ENCODE results near the gene MRPL53. TPM values are rescaled to one million over a fixed set of nuclear protein-coding genes. Genes with fewer than 3 reads are reported as not detected.

MRPL53 gene
- polyA plus RNA-seq, 12 donors, result 40.9 to 97.0 (median 56.2) TPM; not detected in 1

DNA sequence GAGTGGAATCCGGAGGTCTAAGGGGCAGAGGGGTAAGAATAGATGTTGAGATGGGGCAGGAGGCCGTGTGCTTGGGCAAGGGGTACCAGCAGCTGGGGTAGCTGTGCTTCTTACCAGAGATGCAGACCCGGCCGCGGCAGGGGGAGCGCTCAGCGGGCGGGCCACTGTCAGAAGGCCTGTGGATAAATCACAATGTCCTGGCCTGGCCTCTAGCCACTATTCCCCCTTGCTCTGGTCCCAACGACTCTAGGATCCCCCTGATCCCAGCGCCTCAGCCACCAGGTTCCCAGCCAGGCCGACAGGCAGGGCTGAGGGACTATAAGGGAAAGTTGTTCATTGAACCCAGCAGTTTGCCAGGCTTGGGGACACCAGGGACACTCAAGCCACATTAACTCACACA is 42.0 kb downstream of the MRPL53 start:
- no peak for DNase-seq

DNA sequence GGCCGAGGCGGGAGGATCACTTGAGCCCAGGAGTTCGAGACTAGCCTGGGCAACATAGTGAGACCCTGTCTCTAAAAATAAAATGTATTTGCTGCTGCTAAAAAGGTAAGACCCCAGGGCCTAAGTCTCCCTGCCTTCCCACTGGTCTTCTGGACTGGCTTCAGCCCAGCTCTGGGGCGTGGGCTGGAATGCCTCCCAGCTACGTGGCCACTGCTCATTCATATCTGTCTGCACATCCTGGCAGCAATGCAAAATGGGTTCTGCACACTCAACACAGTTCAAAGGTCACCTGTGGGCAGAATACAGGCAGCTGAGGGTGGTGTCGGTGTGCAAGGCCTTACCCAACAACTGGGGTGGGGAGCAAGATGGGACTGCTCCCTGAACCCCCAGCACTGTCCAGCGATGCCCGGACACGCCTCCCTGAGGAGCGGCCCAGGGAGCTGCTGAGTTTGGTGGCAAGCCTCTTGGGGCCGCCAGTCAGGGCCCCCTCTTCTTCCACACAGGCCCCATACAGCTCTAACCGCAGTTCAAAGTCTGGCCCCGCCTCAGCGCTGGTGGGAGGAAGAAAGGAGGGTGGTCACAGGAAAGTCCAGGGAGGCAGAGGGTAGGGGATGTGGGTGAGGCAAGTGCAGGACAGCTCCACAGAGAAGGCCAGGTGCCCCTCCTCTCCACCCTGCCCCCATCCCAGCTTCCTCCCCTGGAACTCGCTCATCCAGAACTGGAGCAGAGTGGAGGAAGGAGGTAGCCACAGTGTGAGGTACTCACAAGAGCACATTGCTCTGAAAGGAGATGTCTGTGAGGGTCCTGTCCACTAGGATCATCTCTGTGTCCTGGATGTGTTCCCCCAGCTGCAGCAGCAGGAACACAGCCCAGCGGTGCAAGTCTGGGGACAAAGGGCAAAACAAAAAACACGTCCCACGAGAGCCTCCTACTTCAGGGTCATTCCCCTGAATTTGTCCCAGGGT is 42.7 kb downstream of the MRPL53 start:
- DNase-seq, result no peak

DNA sequence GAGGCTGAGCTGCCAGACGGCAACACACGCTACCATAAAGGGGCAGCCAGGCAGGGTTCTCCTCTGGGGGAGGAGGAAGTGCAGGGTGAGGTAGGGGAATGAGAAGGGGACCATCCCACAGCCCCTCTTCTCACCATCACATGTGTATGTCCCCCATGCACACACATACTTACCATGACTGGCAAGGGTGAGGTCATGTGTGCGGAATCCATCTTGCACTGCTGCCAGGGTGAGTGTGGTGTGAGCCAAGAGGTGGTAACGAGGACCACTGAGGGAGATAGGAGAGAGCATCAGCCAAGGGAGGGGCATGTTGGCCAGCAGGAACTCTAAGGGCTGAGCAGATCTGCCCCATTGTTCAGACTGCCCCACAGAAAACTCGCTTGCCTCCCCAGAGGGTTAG is 43.8 kb downstream of the MRPL53 start:
- DNase-seq, result no peak

DNA sequence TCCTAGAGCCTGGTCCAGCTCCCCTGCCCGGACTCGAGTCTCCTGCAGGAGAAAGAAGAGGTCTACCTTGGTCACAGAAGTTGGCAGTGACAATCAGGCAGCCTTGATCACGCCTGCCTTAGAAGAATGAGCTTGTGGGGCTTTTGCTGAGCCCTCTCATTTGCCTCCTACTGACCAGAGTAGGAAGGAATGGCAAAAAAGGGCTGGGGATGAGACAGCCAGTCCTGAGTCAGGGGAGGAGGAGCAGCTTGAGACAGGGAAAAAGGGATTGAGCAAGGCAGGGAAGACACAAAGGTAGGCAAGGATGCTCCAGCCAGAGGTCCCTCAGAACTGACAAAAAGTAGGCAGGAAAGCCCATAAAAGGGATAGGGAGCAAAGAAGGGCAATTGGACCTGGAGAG is 44.9 kb downstream of the MRPL53 start:
- no peak for DNase-seq

DNA sequence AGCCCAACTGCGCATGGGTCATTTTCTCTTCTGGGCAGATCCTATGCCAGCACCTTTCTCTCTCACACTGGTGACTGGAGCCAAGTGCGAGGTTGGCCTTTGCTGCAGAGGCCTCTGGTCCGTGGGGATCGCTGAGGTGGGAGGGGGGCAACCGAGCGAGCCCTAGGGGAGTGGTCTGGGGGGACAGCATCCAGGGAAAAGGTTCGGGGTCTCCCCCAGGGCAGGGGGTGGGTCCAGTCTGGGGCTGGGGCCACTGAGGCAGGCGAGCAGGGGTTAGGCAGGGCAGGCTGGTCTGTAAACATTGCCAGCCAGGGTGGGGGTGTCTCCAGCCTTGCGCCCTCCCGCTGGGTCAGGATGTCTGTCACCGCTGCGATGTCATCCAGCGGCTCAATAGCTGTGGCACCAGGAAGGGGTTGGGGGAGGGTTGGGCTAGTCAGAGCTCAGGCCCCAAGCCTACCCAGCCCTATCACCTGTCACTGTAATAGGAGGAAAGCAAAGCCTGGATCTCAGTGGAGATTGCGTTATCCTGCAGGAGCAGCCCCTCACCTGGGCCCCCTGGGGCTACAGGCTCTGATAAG is 46.2 kb downstream of the MRPL53 start:
- no peak for DNase-seq

DNA sequence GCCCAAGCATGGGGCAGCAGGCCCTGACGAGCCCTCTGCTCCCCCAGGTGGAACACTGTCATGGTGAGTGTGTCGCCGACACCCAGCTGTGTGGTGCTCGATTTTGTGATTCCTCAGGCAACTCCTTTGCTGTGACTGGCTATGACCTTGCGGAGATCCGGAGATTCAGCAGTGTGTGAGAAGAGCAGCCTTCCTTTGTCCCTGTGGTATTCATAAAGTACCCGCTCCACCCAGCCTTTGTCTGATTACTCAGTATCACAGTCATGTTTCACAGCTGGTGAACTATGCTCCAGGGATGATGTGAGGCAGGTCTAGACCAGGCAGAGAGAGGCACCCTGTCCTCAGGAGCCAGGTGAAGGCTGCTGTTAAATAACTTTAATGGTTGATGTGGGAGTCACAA is 47.0 kb downstream of the MRPL53 start:
- no peak for DNase-seq

DNA sequence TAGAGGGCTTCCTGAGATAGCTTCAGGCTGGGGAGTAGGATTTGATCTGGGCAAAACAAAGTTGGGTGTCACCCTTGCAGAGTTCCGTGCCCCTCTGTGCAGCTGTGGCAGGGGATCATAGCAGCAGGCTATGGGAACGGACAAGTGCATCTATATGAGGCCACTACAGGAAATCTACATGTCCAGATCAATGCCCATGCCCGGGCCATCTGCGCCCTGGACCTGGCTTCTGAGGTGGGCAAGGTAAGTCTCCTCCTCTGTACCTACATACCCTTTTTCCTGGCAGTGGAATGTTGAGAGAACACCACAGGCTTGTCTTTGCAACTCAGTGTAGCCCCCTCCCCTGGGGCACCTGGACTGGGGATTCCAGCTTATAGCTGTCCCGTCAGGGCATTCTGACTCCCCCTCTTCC is 47.5 kb downstream of the MRPL53 start:
- no peak for DNase-seq

DNA sequence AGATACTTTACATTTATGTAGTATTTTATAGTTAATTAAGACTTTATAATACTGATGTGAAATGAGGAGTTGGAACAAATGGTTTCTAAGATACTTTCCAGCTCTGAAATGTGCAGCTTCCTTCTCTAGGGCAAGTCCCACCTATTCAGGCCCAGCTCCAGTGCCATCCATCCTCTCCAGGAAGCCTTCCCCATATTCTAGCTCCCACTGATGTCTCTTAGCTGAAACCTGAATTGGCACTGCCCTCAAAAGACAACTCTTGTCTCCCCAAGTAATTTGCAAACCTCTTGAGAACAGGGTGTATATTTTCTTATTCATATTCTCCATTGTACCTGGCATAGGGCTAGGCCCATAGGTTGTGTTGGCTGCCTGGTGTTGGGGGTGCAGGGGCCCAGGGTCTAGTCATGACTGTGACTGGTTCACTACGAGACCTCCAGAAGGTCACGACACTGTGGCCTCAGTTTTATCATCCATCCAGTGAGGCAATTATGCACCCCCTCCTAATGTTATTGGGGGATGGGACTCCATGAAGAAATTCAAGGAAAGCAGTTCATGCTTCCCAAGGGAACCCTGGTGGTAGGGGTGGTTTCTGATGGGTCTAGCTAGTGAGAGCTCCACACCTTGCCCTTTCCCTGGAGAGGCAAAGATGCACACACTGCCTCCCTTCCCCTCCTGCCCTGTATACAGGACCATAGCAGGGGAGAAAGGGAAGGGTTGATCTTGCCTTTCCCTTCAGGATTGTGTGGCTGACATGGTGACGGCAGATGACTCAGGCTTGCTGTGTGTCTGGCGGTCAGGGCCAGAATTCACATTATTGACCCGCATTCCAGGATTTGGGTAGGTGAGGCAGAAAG is 48.1 kb downstream of the MRPL53 start:
- DNase-seq, result no peak

DNA sequence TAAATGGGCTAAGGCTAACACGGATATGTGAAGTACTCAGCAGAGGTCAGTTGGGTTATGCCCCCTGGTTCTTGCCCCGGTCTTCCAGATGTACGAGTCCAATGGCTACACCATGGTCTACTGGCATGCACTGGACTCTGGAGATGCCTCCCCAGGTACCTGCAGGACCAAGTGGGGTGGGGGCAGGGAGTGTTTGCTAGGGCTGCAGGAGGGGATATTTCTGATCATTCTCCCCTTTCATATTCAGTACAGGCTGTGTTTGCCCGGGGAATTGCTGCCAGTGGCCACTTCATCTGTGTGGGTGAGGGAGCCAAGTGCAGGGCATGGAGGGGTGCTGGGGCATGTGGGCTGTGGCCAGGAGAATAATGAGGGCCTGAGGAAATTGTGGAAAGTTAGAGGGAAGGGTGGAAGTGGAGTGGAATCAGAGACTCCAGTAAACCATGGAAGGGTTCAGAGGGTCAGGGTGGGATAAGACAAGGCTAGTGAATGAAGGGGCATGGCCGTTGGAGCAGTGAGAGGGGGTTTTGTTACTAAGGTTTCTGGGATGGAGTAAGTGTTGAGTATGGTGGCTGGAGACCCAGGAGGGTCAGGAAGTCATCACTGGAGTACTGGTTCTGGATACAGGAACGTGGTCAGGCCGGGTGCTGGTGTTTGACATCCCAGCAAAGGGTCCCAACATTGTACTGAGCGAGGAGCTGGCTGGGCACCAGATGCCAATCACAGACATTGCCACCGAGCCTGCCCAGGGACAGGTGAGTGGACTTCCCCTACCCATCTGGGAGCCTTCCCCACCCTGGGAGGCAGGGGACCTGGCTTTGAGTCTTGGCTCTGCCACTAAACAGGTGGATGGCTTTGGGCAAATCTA is 49.0 kb downstream of the MRPL53 start:
- no peak for DNase-seq

Other genes with a start within 250 kb of the MRPL53 start
- gene SLC4A5, start 129.3 kb downstream of the MRPL53 start, polyA plus RNA-seq (ENCODE audit: insufficient read length in 12 of 12), result 10 to 100 TPM in 1 of 12 donors, 1 to 10 TPM in 10, not detected in 1; 1.4 to 12.3 (median 2.4) TPM
- gene DCTN1, start 92.4 kb downstream of the MRPL53 start, polyA plus RNA-seq (ENCODE audit: insufficient read length in 12 of 12), result 100 to 1,000 TPM in 4 of 12 donors, 10 to 100 TPM in 7, not detected in 1; 81.5 to 146 (median 93.2) TPM
- 1 to 10 TPM in 10 of 12 donors, not detected in 2; 1.6 to 3.8 (median 2.0) TPM for gene C2orf81, start 51.1 kb downstream of the MRPL53 start, polyA plus RNA-seq (ENCODE audit: insufficient read length in 12 of 12)
- gene WDR54, start 51.0 kb downstream of the MRPL53 start, polyA plus RNA-seq (ENCODE audit: insufficient read length in 12 of 12), result 10 to 100 TPM in 6 of 12 donors, 1 to 10 TPM in 5, not detected in 1; 7.6 to 19.8 (median 10.0) TPM
- gene RTKN, start 30.7 kb downstream of the MRPL53 start, polyA plus RNA-seq (ENCODE audit: insufficient read length in 12 of 12), result 10 to 100 TPM in 11 of 12 donors, not detected in 1; 32.5 to 58.4 (median 47.7) TPM
- 10 to 100 TPM in 11 of 12 donors, not detected in 1; 12.8 to 42.3 (median 16.1) TPM for gene INO80B, start 17.6 kb downstream of the MRPL53 start, polyA plus RNA-seq (ENCODE audit: insufficient read length in 12 of 12)
- gene WBP1, start 14.2 kb downstream of the MRPL53 start, polyA plus RNA-seq (ENCODE audit: insufficient read length in 12 of 12), result 10 to 100 TPM in 11 of 12 donors, not detected in 1; 41.4 to 76.6 (median 52.2) TPM
- gene MOGS, start 7.3 kb downstream of the MRPL53 start, polyA plus RNA-seq (ENCODE audit: insufficient read length in 12 of 12), result 10 to 100 TPM in 11 of 12 donors, not detected in 1; 25.7 to 85.9 (median 32.7) TPM
- 10 to 100 TPM in 4 of 12 donors, 1 to 10 TPM in 7, not detected in 1; 5.4 to 14.4 (median 8.5) TPM for gene CCDC142, start 10.3 kb upstream of the MRPL53 start, polyA plus RNA-seq (ENCODE audit: insufficient read length in 12 of 12)
- 10 to 100 TPM in 11 of 12 donors, not detected in 1; 15.3 to 36.6 (median 19.2) TPM for gene TTC31, start 10.4 kb upstream of the MRPL53 start, polyA plus RNA-seq (ENCODE audit: insufficient read length in 12 of 12)
- 1 to 10 TPM in 2 of 12 donors, under 1 TPM in 7, not detected in 3; 0.27 to 1.5 (median 0.78) TPM for gene LBX2, start 26.9 kb upstream of the MRPL53 start, polyA plus RNA-seq (ENCODE audit: insufficient read length in 12 of 12)
- 10 to 100 TPM in 10 of 12 donors, not detected in 2; 10.4 to 19.6 (median 13.0) TPM for gene PCGF1, start 35.0 kb upstream of the MRPL53 start, polyA plus RNA-seq (ENCODE audit: insufficient read length in 12 of 12)
- under 1 TPM in 2 of 12 donors, not detected in 10; 0.08 to 0.43 TPM for gene TLX2, start 41.8 kb upstream of the MRPL53 start, polyA plus RNA-seq (ENCODE audit: insufficient read length in 12 of 12)
- gene DQX1, start 53.6 kb upstream of the MRPL53 start, polyA plus RNA-seq (ENCODE audit: insufficient read length in 12 of 12), result 10 to 100 TPM in 1 of 12 donors, 1 to 10 TPM in 3, under 1 TPM in 3, not detected in 5; 0.08 to 15.4 (median 1.0) TPM
- gene AUP1, start 57.0 kb upstream of the MRPL53 start, polyA plus RNA-seq (ENCODE audit: insufficient read length in 12 of 12), result 10 to 100 TPM in 11 of 12 donors, not detected in 1; 53.8 to 89.9 (median 64.6) TPM
- gene HTRA2, start 57.3 kb upstream of the MRPL53 start, polyA plus RNA-seq (ENCODE audit: insufficient read length in 12 of 12), result 10 to 100 TPM in 11 of 12 donors, not detected in 1; 20.1 to 30.4 (median 27.9) TPM
- gene LOXL3, start 81.3 kb upstream of the MRPL53 start, polyA plus RNA-seq (ENCODE audit: insufficient read length in 12 of 12), result 1 to 10 TPM in 10 of 12 donors, not detected in 2; 6.5 to 9.6 (median 7.5) TPM
- 10 to 100 TPM in 1 of 12 donors, 1 to 10 TPM in 10, not detected in 1; 4.7 to 28.7 (median 6.0) TPM for gene DOK1, start 82.0 kb upstream of the MRPL53 start, polyA plus RNA-seq (ENCODE audit: insufficient read length in 12 of 12)
- 1 to 10 TPM in 1 of 12 donors, under 1 TPM in 5, not detected in 6; 0.08 to 1.4 (median 0.27) TPM for gene M1AP, start 175.7 kb upstream of the MRPL53 start, polyA plus RNA-seq (ENCODE audit: insufficient read length in 12 of 12)
- 1 to 10 TPM in 10 of 12 donors, not detected in 2; 2.3 to 5.0 (median 3.7) TPM for gene SEMA4F, start 181.6 kb upstream of the MRPL53 start, polyA plus RNA-seq (ENCODE audit: insufficient read length in 12 of 12)